HUES6 (cell line): ENCODE data around the gene SLC9A3.

Source experiments
- H3K27ac ChIP-seq: 2 replicates; pipeline ENCODE4 v1.7.0; 2013; ENCODE audit warnings: low read depth, mild to moderate bottlenecking, low read length, inconsistent platforms
- H3K27me3 ChIP-seq: 2 replicates; pipeline ENCODE4 v1.6.1; 2013; ENCODE audit warnings: low read length; ENCODE audit not compliant: control insufficient read depth, insufficient read depth
- H3K36me3 ChIP-seq: 2 replicates; pipeline ENCODE4 v1.6.1; 2013; ENCODE audit warnings: low read length; ENCODE audit not compliant: control insufficient read depth, insufficient read depth
- H3K4me1 ChIP-seq: 2 replicates; pipeline ENCODE4 v1.6.1; 2013; ENCODE audit warnings: low read length; ENCODE audit not compliant: control insufficient read depth, insufficient read depth
- H3K4me3 ChIP-seq: 2 replicates; pipeline ENCODE4 v1.5.1; 2013; ENCODE audit warnings: low read depth, low read length
- H3K9ac ChIP-seq: one replicate; pipeline ENCODE4 v1.6.1; 2013; ENCODE audit warnings: mild to moderate bottlenecking, low read length
- H3K9me3 ChIP-seq: 2 replicates; pipeline ENCODE4 v1.6.1; 2013; ENCODE audit warnings: low read depth, low read length; ENCODE audit not compliant: control insufficient read depth, insufficient read depth

The SLC9A3 gene

DNA sequence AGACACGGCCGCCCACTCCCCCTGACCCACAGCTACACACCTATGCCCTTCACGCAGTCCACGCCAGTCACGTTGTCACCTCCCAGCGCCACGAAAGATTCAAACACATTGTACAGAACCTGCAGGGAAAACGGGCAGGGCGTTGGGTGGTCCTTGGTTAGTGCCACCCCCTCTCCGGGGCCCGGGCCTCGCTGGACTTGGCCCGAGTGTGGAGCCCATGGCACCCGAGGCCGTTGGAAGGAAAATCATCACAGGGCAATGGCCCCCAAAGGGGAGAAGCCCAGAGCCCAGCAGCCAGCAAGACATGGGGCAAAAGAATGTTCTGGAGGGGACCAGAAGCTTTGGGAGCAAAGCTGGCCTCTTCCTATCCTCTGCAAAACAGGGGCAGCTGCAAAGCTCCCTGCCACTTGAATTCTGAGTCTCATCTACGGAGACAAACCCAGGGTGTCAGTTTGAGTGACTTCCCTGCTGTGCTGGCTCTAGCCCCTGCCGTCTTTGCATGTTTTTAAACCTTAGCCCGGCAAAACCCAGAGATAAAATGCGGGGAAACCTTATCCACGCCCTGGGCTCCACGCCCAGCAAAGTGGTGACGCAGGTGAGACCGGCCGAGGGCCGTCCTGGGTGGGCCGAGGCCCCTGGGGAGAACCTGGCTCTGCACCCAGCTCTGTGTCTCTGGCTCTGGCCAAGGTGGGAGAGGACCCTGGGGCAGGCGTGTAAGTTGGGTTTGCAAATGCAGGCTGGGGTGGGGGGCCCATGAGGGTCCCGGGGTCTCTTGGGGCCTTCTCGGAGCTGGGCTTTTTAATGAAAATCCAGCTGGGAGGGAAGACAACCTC, 38.9 kb downstream of the SLC9A3 start:
- no peak overlapping the region for H3K9ac ChIP-seq
- H3K4me3 ChIP-seq = no peak overlapping the region
- H3K9me3 ChIP-seq = no peaks in the 10 kb centered on the region
- peaks cover 10% of the 10 kb centered on the region; the same call in 1 of the 2 replicates for H3K27me3 ChIP-seq
- no peak overlapping the region for H3K27ac ChIP-seq
- no peaks in the 10 kb centered on the region for H3K4me1 ChIP-seq
- H3K36me3 ChIP-seq = no peaks in the 10 kb centered on the region

DNA sequence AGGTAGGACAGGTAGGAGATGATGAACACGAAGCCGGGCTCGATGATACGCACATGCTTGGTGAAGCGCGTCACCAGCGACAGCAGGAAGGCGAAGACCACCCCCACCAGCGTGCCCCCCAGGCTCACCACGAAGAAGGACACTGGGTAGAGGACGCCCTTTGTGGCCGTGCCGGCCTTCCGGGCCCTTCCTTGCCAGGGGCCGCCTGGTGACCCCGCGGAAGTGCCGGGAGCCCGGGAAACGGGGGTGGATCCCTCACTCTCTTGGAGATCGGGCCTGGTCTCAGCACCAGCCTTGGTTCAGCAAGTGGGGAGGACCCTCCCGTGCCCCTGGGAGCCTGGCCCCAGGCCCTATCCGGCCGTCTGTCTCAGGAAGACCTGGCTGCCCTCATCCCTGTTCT, 39.7 kb downstream of the SLC9A3 start:
- Histone ChIP-seq H3K4me1 (no peaks in the 10 kb centered on the region), H3K27me3 (peaks cover 5% of the 10 kb centered on the region; the same call in 1 of the 2 replicates), H3K36me3 (no peaks in the 10 kb centered on the region)

DNA sequence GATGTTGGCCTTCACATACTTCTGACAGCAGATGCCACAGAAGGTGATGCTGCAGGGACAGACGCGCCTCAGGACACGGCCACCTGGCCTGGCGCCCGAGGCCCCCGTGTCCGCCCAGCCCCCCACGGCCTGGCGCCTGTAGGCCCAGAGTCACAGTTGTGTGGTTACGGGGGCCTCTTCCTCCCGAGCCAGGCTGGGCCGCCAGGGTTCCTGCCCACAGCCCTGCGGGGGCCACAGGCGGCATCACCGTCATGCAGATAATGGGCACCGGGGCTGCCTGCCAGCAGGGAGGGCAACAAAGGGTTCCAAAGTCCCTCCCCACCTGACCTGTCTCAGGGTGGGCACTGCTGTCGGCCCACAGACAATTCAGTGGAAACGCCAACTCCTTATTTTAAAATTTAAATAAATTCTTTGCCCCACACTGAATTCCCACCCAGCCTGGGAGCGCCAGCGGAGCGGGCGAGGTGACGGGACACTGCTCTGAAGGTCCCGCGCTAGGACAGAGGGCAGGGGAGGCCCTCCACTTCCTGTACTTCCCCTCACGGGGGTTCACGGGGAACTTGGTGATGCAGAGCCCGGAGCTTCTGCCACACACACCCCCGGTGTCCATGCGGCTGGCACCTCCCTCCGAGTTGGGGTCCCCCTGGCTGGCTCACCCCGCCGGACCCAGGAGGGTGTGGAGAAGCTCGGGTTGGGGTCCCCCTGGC, 40.7 kb downstream of the SLC9A3 start:
- Histone ChIP-seq H3K9me3 (no peaks in the 10 kb centered on the region), H3K27ac (no peak overlapping the region), H3K27me3 (peaks cover 3% of the 10 kb centered on the region; the same call in 1 of the 2 replicates), H3K4me1 (no peaks in the 10 kb centered on the region), H3K9ac (no peak overlapping the region), H3K36me3 (no peaks in the 10 kb centered on the region), H3K4me3 (no peak overlapping the region)

More for the DNA sequence above, 39.7 kb downstream of the SLC9A3 start:
- Histone ChIP-seq H3K9ac (no peak overlapping the region), H3K9me3 (no peaks in the 10 kb centered on the region), H3K27ac (no peak overlapping the region), H3K4me3 (no peak overlapping the region)

DNA sequence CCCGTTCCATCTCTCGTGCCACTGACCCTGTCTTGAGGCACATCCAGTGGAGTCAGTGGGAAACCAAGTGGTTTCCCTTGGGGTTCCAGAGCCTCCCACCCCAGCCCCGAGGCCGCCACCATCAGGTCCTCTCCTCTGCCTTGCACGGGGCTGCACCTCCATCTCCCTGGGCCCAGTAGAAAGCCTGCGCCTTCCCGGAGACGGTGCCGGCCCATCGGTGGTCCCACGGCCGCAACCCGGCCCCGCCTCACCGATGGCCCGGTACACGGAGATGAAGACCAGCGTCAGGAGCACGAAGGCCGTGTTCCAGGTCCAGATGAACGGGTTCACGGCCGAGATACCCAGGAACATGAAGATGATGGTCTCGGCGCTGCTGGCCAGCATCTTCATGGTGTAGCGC, 41.2 kb downstream of the SLC9A3 start:
- Histone ChIP-seq H3K9ac (no peak overlapping the region), H3K9me3 (no peaks in the 10 kb centered on the region), H3K4me3 (no peak overlapping the region), H3K4me1 (no peaks in the 10 kb centered on the region), H3K27ac (no peak overlapping the region), H3K36me3 (no peaks in the 10 kb centered on the region), H3K27me3 (peaks cover 3% of the 10 kb centered on the region; the same call in 1 of the 2 replicates)

DNA sequence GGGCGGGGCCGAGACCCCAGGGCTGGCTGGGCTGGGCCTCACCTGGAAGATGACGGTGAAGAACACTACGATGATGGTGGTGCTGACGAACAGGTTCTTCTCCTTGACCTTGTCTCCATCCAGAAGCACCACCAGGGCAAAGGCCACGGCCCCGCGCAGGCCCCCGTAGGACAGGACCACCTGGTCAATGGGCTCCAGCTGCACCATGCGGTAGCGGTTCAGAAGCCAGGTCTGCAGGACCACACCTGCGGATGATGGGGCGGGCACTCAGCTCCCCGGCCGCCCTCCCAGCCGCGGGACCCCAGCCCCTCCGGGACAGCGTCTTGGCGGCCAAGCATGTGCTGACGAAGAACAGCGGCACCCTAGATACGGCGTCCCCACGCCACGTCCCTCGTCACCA, 41.7 kb downstream of the SLC9A3 start:
- H3K27me3 ChIP-seq = peaks cover 3% of the 10 kb centered on the region; the same call in 1 of the 2 replicates
- H3K9ac ChIP-seq = no peak overlapping the region
- no peaks in the 10 kb centered on the region for H3K4me1 ChIP-seq
- peaks cover 2% of the 10 kb centered on the region; the same call in 1 of the 2 replicates for H3K36me3 ChIP-seq
- no peaks in the 10 kb centered on the region for H3K9me3 ChIP-seq
- no peak overlapping the region for H3K27ac ChIP-seq
- H3K4me3 ChIP-seq = no peak overlapping the region

DNA sequence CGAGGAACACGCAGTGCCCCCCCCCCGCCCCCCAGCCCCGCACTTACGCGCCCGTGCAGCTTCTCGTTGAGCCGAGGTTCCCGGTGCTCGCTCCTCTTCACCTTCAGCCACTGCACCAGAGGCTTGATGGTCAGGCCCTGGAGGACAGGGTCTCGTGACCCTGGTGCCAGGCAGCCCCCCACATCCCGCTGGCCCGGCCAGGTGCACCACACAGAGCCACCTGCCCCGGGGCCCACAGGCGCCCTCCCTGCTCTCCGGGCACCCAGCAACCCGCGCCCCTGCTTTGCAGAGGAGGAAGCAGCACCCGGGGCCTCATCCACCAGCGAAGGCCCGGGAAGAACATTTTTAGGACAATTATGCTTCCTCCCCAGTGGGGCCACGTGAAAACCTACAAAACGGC, 42.2 kb downstream of the SLC9A3 start:
- no peaks in the 10 kb centered on the region for H3K4me1 ChIP-seq
- H3K27me3 ChIP-seq = peaks cover 3% of the 10 kb centered on the region; the same call in 1 of the 2 replicates
- H3K36me3 ChIP-seq = peaks cover 2% of the 10 kb centered on the region; the same call in 1 of the 2 replicates
- no peak overlapping the region for H3K9ac ChIP-seq
- H3K27ac ChIP-seq = no peak overlapping the region
- no peaks in the 10 kb centered on the region for H3K9me3 ChIP-seq
- no peak overlapping the region for H3K4me3 ChIP-seq

DNA sequence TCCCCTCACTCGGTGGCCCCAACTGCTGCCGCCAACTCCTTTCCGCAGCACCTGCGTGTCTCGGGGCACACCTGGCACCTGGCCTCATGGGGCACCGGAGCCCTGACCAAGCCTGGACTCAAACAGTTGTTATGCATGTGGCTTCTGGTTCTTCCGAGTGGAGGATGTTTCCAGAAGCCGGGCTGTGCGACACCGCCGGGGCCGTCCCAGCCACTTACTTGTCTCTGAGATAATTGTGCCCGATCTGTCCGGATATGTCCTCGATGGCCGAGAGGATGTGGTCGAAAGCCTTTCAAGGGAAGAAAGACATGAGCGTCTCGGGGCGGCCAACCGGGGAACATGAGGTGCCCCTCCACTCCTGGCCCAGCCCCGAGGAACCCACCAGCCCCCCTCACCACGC, 42.9 kb downstream of the SLC9A3 start:
- H3K9me3 ChIP-seq = no peaks in the 10 kb centered on the region
- H3K27me3 ChIP-seq = peaks cover 2% of the 10 kb centered on the region; the same call in 1 of the 2 replicates
- peaks cover 2% of the 10 kb centered on the region; the same call in 1 of the 2 replicates for H3K36me3 ChIP-seq
- H3K4me1 ChIP-seq = no peaks in the 10 kb centered on the region
- H3K27ac ChIP-seq = no peak overlapping the region
- H3K9ac ChIP-seq = no peak overlapping the region
- H3K4me3 ChIP-seq = no peak overlapping the region

DNA sequence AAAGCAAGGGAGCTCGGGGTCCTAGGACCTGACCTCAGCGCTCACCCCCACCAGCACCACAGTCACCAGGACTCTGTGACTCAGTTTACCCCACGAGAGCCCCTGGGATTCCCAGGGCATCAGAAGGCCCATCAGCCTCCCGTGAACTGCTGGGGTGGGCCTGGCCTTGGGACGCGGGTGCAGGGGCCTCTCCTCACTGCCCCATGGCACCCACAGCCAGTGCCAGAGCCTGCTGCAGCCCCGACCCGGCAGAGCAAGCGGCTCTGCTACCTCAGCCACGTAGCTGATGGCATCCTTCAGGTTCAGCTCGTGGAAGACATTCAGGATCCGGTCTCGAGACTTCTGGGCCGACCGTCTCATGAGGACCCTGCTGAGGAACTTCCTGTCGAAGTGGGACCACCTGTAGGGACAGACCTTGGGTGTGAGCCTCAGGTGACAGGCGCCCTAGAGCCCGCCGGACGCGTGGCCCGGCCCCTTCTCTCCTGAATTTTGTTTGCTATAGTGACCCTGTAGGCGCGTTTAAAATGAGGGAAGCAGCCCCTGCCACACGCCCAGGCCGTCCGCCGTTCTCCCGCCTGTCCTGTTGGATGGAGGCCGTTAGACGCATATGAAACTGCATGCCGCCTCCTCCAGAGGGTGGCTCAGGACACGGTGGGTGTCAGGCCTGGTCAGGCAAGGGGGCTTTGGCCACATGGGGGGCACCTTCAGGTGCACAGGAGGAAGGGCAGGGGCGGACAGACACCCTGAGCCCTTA, 44.5 kb downstream of the SLC9A3 start:
- H3K4me3 ChIP-seq = no peak overlapping the region
- no peak overlapping the region for H3K27ac ChIP-seq
- peaks cover 13% of the 10 kb centered on the region for H3K27me3 ChIP-seq
- H3K9me3 ChIP-seq = no peaks in the 10 kb centered on the region
- H3K36me3 ChIP-seq = peaks cover 2% of the 10 kb centered on the region; the same call in 1 of the 2 replicates
- no peak overlapping the region for H3K9ac ChIP-seq
- H3K4me1 ChIP-seq = no peaks in the 10 kb centered on the region

DNA sequence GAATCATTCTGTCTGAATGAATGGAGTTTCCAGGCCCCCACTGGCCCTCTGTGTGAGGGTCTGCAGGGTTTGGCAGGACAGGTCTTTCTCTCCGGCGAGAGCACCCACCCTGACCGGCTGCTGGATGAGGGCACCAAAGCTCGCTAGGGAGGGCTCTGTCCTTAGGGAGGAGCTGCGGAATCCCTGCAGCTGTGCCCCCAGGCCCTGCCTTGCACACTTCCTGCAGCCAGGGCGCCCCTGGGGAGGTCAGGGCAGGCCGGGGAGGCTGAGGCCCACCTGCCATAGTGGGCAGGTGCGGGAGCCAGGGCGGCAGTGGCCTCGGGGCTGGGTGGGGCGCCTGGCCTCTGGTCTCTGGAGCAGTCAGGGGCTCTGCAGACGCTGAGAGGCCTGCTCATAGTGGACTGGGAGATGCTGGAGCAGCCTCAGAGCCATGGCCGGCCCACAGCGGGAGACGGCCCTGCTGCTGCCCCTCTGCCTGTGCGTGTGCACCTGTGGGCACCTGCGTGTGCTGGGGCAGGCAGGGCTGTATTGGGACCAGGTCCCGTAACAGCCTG, 45.2 kb downstream of the SLC9A3 start:
- Histone ChIP-seq H3K4me3 (no peak overlapping the region), H3K27ac (no peak overlapping the region), H3K9me3 (no peaks in the 10 kb centered on the region), H3K4me1 (no peaks in the 10 kb centered on the region), H3K36me3 (peaks cover 2% of the 10 kb centered on the region; the same call in 1 of the 2 replicates), H3K27me3 (peaks cover 17% of the 10 kb centered on the region), H3K9ac (no peak overlapping the region)

GRCh38 chr5:478369-478981, 45.8 kb downstream of the SLC9A3 start:
- Histone ChIP-seq H3K4me3 (no peak overlapping the region), H3K27ac (no peak overlapping the region), H3K4me1 (no peaks in the 10 kb centered on the region), H3K36me3 (peaks cover 2% of the 10 kb centered on the region; the same call in 1 of the 2 replicates), H3K9me3 (no peaks in the 10 kb centered on the region), H3K27me3 (peaks cover 22% of the 10 kb centered on the region), H3K9ac (no peak overlapping the region)
